Right lobe of liver (tissue), 4 donors: Measurements from ENCODE around the gene KRT84.

ENCODE experiments used
- POLR2A ChIP-seq: fragments of 450-650 bp; IDR thresholded peaks from one replicate; pipeline ENCODE4 v1.6.1; 2017; ENCODE audit warnings: antibody characterized with exemption, mild to moderate bottlenecking
- TF ChIP-seq, protein P1 (sequence below), 4 donors: fragments of 200-600 bp in 3 of 4; fragments of 450-650 bp in 1 of 4; IDR thresholded peaks; one replicate each; pipeline versions ENCODE4 v1.5.1 to v1.8.0; 2016 to 2022; ENCODE audit warnings: antibody characterized with exemption in 4 of 4, mild to moderate bottlenecking in 2 of 4
- donor health status: DM: no; HTN: no; CAD: no.
- donor health status: DM: no; HTN: no; CAD: no.
- donor health status: DM: no; HTN: yes; CAD: no.

DNA sequence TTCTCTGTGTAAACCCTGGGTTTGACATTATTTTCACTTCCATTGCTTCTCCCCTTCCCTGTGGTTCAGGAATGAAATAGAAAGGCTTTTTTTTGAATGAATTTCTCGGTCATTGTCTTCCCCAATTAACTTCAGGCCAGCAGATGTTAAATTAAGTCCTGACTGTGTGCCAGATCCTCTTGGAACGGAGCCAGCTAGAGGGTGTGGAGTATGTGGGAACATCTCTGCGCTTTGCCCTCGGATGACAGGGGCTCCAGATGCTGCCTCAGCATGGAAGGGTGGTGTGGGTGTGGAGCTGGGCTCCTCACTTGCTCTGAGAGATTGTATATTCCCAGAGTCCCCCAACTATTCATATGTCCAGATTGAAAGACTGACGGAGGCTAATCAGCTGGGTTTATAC, 31.3 kb downstream of the KRT84 start:
- TF ChIP-seq POLR2A: no peak
- TF ChIP-seq, protein P1, sequence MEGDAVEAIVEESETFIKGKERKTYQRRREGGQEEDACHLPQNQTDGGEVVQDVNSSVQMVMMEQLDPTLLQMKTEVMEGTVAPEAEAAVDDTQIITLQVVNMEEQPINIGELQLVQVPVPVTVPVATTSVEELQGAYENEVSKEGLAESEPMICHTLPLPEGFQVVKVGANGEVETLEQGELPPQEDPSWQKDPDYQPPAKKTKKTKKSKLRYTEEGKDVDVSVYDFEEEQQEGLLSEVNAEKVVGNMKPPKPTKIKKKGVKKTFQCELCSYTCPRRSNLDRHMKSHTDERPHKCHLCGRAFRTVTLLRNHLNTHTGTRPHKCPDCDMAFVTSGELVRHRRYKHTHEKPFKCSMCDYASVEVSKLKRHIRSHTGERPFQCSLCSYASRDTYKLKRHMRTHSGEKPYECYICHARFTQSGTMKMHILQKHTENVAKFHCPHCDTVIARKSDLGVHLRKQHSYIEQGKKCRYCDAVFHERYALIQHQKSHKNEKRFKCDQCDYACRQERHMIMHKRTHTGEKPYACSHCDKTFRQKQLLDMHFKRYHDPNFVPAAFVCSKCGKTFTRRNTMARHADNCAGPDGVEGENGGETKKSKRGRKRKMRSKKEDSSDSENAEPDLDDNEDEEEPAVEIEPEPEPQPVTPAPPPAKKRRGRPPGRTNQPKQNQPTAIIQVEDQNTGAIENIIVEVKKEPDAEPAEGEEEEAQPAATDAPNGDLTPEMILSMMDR (IDR thresholded peaks at IDR 0.05): no peak
